ENCODE data around the gene PIAS2.

- TF ChIP-seq CTCF (IDR thresholded peaks at IDR 0.05) (no peak), POLR2A (IDR thresholded peaks at IDR 0.05) (no peak)
Measured at GRCh38 chr18:46891742-46892214, 25.5 kb downstream of the PIAS2 start.

Data from Peyer's patch (tissue), 4 donors.